NCI-H146 (cell line): Measurements from ENCODE around the gene MTFMT.
"Not testable (repeated sequence)": the region's sequence is repeated elsewhere in the genome, so short reads cannot be mapped to it uniquely, and the experiment has no call there.

ENCODE experiments used
- DNase-seq: peaks from one replicate; lab custom pipeline; 2025; lab: John Stamatoyannopoulos, UW

MTFMT gene

DNA sequence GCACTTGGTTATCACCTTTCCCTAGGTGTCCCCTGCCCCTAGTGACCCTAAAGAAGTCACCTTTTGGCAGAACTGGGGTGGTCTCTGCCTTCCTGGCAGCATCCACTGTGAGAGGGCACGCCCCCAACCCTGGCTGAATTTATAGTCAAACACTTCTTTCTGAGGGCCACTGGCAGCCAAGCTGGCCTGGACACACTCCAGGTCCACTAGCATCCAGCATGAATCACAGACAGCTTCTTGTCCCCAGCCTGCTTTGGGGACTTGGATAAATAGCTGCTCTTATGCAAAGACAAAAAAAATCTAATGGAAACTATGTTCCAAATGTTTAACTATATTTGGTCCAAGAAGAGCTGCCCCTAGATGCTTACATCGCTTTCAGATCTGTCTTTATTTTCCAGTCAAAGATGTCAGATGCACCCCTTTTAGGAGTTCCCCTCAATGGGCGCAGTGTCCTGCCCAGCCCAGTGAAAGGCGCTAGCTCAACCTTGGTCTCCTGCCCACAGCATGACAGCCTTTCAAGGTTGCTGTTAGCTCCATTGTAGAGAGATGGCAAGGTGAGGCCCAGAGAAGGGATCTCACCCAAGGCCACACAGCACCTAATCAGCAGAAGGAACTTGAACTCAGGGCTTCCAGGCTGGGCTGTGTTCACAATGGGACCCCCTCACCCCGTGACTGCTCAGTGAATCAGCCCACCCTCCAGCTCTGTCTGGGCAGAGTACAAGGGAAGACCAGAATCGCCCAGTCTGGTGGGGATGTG is 31.4 kb upstream of the MTFMT start:
- DNase-seq, result no peak

DNA sequence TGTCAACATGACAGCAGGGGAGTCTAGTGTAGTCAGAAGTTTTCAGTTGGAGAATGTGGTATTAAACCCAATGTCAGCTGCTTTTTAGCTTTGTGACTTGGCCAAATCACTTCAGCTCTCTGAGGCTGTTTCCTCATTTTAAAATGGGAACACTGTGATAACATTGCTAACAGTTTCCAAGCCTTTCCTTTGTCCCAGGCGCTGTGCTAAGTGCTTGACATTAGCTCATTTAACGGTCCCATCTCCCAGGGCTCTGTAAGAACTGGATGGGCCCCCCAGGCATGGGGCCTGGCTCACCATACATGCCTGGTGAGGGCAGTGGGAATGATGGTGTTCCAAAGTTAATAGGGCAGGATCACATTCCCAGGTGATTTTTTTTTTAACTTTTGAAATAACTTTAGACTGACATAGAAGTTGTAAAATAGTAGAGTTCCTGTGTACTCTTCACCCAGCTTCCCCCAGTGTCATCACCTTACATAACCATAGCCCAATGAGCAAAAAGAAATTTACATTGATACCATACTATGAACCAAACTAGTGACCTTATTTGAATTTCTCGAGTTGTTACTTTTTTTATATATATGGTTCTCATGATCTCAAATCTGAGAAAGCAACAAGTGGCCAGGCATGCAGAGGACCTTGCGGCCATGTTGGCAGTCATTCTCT is 30.6 kb upstream of the MTFMT start:
- no peak for DNase-seq

DNA sequence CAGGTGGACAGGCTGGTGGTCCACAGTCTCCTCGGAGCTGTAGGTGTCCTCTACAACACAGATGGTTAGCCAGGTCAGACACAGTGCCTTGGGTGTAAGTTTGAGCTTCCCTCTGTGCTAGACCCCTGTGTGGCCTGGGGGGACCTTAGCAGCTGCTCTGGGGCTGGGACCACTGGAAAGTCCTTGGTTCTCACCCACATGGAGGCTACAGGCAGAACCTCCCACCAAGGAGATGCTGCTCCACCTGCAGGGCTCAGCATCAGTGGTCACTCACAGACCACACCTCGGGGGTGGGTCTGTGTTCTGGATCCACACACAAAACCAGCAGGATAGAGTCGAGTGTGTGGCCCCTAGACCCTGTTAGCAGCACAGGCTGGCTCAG is 29.9 kb upstream of the MTFMT start:
- DNase-seq, result no peak

DNA sequence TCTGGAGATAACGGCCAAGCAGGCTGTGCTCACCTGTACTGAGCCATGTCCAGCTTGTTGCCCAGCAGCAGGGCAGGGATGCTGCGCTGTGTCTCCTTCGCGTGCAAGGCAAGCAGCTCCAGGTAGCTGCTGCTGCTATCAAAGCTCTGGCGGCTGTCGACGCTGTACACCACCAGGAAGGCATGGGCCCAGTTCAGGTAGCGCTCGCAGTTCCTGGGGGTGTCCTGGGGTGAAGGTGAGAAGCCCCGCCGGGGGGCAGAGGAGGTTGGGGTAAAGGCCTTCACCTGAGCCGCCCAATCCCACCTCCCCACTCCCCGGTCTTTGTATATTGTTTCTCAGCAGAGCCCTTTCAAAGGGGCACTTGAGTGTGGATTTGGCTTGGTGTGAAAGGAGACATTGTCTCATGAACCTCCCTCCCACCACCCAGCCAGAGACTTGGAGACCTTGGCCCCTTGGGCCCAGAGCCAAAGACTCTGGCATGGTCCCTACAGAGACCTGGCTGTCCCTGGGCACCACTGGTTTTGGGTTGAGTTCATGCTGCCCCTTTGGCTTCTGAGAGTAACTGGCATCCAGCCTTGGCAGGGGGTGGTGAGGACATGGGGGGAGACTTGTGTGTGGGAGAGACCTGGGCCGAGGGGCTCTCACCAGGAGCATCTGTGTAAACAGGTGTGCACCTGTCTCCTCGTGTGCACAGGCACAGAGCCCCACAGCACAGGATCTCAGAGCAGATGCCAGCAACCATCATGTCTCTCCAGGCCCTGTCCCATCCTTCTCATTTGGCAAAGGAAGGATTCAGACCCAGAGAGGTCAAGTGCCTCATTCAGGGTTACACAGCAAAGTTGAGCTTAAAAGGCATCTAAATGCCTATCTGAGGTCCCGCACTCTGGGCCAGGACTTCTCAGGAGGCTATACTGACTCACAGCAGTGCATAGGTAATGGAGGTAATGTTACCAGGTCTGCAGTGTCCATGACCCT is 29.2 kb upstream of the MTFMT start:
- peak; percentile 4 for DNase-seq

DNA sequence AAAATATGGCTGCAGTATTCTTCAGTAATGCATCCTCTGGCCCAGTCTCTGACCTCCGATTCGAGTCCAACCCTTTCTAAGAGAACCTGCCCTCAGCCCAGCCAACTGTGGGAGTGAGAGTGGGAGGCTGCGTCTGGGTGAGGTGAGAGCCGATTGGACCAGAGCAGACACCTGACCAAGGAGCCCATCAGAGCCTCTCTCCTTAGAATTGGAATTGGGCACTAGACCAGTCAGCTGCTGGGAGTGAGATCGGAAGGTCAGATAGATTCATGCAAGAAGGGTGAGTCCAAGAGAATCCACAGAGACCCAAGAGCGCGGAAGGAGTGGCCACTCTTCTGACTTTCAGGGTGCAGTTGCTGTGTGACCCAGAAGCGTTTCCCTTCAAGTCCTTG is 28.1 kb upstream of the MTFMT start:
- no peak for DNase-seq

DNA sequence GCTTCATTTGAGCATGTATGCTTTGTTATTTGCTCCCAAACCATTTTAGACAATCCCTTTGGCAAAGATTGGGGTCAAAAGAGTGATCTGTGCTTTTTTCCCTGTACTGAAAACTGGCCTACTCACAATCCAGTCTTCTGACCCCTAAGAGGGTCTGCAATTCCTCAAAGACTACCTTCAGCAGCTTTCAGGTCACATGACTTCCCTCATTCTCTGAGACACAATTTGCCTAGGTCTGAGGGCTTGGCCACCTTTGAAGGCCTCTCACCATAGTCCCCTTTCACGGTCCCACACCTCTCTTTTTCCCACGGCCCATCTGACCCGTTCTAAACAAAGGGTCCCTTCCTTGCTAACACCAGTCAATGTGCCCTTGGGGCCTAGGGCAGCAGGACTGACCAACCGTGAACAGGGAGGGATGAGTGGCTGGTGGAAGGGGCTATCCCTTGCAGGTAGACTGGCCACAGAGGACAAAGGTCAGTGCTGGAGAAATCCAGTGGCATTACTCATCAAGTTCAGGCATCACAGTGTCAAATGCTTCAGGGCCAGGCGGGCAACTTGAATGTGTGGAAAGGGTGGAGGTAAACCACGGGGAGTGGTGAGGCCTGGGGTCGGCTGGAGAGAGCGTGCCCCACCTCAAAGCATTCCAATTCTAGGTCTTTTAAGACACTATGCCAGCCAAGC is 27.6 kb upstream of the MTFMT start:
- DNase-seq, result no peak

DNA sequence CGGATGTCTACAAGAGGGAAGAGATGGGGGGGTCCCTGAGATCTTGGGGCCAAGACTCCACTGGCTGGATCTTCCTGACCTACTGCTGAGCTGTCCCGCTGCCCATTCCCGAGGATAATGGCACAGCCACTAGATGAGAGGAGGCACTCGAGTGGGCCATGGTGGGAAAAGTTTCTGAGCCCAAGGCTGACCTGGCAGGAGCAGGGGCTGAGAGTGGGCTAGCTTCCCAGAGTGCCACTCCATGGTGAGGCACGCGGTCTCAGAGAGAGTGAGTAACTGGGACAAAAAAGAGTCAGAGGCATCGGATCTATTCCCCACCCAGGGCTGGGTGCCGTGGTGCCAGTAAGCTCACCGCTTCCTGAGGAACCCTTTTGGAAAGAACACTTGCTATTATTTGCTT is 26.7 kb upstream of the MTFMT start:
- no peak for DNase-seq

DNA sequence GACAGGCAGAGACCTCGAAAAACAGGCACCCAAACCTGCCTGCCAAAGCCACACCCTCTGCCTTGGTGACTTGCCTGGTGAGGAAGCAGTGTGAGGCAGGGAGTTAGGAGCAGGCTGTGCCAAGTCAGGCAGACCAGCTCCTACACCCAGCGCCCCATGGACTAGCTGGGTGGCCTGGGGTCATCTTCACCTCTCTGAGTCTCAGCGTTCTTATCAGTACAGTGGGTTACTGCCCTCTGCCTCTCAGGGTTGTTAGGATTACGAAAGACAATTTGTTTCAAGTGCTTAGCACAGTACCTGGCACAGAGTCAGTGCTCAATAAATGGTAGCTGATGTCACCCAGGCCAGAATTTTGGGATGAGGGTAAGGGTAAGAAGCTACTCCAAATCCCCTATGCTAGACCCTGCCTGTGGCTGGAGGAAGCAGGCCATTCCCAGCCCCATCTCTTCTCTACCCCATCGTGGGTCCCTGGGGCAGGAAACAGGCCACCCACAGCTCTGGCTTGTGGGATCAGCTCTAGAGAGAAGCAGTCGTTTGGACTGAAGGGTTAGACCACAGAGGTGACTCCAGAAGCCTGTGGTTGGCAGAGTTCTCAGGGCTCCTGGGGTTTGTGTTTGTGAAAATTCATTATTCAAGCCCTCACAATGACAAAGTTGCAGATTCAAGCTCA is 25.9 kb upstream of the MTFMT start:
- no peak for DNase-seq

DNA sequence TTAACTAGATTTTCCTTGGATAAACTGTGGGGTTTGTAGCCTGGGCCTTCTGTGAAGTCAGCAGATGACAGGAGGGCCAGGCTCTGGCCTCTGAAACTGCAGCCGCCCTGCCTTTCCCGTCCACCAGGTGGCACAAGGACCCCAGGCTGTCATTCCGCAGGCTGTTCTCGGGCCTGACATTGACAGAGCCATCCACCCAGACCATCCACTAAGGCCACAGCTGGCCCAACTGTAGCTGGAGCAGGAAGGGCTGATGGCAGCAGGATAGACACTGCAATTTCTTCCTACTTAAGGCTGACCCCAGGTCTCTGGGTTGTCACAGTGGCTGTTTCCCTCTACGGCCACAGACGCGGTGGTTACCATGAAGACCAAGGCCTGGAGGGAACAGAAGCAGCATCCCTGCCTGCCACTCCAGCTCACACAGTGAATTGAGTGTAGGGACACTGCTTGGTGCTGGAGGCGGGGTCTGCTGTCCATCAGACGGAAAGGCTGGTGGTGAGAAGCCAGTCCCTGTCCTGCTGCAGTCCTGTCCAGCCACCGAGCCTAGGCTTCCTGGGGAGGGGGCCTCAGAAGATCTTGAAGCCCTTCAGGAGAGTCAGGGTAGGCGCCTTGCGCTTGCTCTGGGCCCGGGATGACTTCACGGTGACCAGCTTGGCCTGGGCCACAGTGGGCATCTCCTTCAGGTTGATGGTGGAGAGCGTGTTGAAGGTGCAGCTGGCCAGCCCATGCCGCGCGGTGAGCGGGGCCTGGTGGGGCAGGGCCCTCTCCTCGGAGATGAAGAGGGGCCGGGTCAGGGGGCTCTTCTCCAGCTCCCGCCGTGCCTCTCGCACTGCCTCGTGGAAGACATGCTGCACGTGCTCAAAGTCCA is 25.1 kb upstream of the MTFMT start:
- DNase-seq, result peak; percentile 25

DNA sequence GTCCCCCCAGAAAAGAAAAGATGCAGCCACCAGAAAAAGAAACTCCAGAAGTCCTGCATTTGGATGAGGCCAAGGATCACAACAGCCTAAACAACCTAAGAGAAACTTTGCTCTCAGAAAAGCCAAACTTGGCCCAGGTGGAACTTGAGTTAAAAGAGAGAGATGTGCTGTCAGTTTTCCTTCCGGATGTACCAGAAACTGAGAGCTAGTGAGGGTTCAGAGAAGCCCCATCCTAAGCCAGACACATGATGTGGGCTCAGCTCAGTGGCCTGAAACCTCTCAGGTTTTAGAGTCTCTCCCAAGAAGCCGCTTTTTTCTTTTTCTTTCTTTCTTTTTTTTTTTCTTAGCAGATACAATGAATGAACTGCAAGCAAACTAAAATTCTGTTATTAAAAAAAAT is 23.5 kb upstream of the MTFMT start:
- DNase-seq, result no peak

DNA sequence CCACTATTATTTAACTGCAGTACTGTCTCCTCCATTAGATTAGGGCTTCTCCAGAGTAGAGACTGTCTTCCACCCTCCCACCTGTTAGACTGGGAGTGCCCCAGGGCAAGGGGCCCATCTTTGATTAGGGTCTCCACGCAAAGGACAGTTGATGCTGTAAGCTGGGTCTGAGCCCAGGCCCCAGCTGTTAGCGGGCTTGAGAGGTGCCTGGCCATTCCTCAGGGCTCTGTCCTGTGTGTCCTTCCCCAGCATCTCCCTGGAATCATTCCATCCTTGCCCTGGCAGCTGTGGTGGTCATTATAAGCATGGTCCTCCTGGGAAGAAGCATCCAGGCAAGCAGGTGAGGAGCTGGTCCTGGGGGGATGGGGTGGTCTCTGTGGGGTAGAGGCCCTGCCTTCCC is 21.8 kb upstream of the MTFMT start:
- no peak for DNase-seq

DNA sequence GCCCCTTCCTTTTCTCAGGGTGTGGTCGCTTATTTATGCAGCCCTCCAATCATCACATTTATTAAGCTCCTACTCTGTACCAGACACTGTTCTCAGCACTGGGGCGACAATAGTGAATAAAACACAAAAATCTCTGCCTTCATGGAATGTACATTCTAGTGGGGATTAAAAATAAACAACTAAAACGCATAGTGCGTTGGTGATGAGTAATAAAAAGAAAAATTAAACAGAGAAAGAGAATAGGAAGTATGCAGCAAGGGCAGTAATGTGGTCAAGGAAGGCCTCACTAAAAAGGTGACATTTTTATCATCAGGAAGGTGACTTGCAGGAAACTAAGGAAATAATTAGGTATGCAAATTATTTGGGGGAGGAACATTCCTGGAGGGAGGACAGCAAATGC is 20.8 kb upstream of the MTFMT start:
- no peak for DNase-seq

DNA sequence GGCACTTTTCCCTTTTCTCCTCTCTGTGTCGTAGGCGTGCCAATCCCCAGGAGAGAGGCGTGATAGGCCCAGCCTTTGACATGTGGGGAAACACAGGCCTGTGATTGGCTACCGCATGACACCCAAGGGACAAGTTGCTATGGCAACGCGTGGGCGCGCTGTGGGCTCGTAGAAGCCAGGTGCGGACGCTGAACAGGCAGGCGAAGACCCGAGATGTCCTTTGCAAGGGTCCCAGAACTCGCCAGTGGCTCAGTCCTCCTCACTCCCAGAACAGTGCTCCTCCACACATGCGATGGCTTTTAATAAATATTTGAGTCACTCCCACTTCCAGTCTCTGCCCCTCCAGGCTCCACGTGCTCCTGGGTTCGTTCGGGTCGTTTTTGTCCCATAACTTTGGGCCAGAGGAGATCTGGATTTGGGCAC is 20.0 kb upstream of the MTFMT start:
- peak; percentile 95 for DNase-seq

DNA sequence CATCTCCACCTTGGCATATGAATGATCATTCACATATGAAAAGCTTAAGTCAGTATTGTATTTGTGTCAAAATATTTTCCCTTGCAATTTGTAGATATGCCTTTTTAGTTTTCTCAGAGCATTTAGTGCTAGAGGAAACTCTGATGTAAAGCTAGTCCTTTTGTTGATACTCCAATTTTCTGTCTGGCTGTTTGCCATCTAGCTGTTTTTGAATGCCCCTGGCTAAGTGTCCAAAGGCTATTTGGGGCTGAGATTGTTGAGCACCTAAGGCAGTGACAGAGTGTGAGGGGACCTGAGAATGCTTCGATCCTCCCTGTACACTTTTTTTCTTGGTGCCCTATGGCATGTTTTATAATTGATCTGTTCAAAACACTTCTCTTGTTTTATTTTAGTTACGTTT is 18.8 kb upstream of the MTFMT start:
- DNase-seq, result no peak

DNA sequence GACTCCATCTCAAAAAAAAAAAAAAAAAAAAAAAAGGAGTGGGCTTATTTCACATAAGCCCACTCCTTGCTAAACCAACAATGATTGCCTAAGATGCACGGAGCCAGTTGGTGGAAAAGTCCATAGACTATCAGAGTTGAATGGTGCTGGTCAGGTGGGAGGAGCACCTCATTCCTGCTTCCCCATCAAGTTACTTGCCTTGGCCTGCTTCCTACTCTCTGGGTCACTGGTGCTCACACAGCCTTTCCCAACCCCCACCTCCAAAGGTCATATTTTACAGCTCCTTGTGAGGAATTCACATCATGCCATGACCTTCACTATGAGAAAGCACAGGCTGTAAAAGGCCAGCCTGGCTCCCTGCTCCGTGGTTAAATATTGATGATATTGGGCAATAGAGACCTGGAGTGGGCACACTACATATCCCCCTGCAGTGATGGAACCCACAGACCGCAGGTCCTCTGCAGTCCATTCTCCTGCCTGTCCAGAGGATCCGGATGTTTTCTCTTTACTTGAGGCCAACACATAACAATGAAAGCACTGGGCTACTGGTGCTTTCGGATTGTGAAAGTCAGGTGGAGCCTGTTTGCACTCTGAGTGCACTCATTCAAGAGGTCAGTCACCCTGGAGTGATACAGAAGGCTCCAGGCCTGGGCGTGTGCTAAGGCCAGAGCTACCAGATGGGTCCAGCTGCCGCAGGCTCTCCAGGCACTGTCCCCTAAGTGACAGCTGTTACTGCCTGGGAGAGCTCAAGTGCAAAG is 15.5 kb upstream of the MTFMT start, which contains the start of gene SLC51B:
SLC51B (plus strand) TSS at position 664 of the 758 bp plus-strand sequence. CDS start 4,618 bp downstream, outside the sequence.
- peak; percentile 88 for DNase-seq

DNA sequence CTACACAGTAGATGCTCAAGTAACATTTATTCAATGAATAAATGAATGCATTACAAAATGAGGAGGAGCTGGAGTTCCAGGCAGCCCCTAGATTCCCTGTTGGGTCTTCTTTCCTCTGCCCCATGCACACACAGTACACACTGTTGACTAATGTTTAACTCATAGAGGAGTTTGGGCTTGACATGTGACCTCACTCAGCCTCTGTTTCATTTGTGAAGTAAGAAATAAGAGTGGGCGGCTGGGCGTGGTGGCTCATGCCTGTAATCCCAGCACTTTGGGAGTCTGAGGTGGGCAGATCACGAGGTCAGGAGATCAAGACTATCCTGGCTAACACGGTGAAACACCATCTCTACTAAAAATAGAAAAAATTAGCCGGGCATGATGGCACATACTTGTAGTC is 14.8 kb upstream of the MTFMT start:
- DNase-seq, result not testable (repeated sequence)

DNA sequence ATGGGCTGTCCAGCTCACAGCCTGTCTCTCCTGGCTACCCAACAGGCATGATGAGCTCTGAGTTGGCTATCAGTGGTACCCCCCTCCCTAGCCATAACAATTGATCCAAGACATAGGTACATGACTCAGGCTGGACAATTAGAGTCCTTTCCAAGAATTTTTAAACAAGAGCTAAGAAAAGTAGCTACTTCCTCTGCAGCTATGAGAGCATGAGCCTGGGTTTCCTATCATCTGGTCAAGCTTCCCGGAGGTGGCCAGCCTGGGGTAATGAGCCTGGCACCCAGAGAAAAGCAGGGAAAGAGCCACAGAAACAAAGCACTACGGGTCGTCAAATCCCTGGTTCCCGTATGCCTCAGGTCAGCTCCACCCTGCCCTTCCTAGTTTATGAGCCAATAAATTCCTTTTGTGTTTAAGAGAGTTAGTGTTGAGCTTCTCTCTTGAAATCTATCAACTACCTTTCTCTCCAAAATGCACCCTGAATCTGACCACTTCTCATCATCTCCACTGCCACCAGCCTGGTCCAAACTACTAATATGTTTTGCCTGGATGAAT is 13.4 kb upstream of the MTFMT start:
- DNase-seq, result no peak

DNA sequence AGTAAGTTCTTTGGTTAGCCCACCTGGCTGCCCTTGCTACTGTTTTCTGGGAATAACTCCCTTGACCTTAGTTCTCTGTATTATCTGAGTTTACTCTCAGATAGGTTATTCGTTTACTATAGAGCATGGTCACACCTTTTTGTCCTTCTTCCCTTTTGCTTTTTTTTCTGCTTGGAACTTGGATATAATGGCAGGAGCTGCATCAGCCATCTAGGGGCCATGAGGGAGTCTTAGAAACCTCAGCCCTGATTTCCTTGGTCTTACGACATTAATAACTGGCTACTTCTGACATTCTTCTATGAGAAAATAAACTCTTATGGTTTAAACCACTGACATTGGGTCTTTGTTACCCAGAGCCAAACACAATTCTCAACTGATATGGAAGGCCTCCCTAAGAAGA is 12.3 kb upstream of the MTFMT start:
- no peak for DNase-seq

DNA sequence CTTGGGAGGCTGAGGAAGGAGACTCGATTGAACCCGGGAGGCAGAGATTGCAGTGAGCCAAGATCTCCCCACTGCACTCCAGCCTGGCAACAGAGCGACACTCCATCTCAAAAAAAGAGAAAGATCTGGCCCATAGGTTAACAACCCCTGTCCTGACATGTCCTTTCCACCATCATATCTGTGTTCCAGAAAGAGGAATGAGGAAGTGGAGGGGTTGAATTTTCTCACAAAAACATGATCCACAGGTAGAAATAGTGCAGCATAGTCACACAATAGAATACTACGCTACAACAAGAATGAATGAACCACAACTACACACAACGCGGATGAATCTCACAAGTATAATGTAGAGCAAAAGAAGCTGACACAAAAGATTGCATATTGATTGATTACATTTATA is 11.0 kb upstream of the MTFMT start:
- DNase-seq, result no peak
